ENCODE data around the gene SNORC.

- no peak for TF ChIP-seq FOXJ3 (CRISPR knock-in tag; IDR thresholded peaks at IDR 0.05)
- TF ChIP-seq CTCF (IDR thresholded peaks at IDR 0.05) = no peak
- no peak for TF ChIP-seq EZH2phosphoT487 (IDR thresholded peaks at IDR 0.05; ENCODE audit: borderline replicate concordance, low read depth)
- no peak for TF ChIP-seq TAF1 (IDR thresholded peaks at IDR 0.05; ENCODE audit: borderline replicate concordance, low read depth, low read length)
- TF ChIP-seq EP300 (IDR thresholded peaks at IDR 0.05; ENCODE audit: borderline replicate concordance in 1 of 2, low read depth in 1 of 2, low read length in 1 of 2) = no peak
- TF ChIP-seq RXRA (IDR thresholded peaks at IDR 0.05; ENCODE audit: borderline replicate concordance, low read depth) = no peak
- TF ChIP-seq USF2 (IDR thresholded peaks at IDR 0.05; ENCODE audit: borderline replicate concordance, low read depth, low read length) = no peak
Observed at GRCh38 chr2:232925821-232926156, 55.7 kb downstream of the SNORC start.
